Right atrium auricular region (tissue), 2 donors: ENCODE results near the gene TTC39A. TPM values are rescaled to one million over a fixed set of nuclear protein-coding genes. Genes with fewer than 3 reads are reported as not detected.

ENCODE experiments used
- DNase-seq: peaks from one replicate; pipeline ENCODE4 v3.0.0-alpha.2; 2019; ENCODE audit warnings: low spot score
- H3K27ac ChIP-seq, 2 donors: fragments of 200-600 bp; sonication (generic); 1 replicate in 1 of 2; 2 replicates in 1 of 2; pipeline ENCODE4 v1.5.1; 2016 to 2019
- H3K27me3 ChIP-seq, 2 donors: fragments of 200-600 bp; sonication (generic); one replicate each; pipeline versions ENCODE4 v1.5.1 to v1.6.0; 2017 to 2019
- H3K36me3 ChIP-seq: fragments of 200-600 bp; sonication (generic); one replicate; pipeline ENCODE4 v1.5.1; 2016
- H3K4me1 ChIP-seq, 2 donors: fragments of 200-600 bp; sonication (generic); one replicate each; pipeline versions ENCODE4 v1.5.1 to v1.6.0; 2017 to 2019
- H3K4me3 ChIP-seq, 2 donors: fragments of 200-600 bp; sonication (generic); 1 replicate in 1 of 2; 2 replicates in 1 of 2; pipeline ENCODE4 v1.5.1; 2017 to 2019; ENCODE audit warnings: mild to moderate bottlenecking in 1 of 2, moderate library complexity in 1 of 2
- H3K9me3 ChIP-seq, 2 donors: fragments of 200-600 bp; sonication (generic); one replicate each; pipeline ENCODE4 v1.5.1; 2019
- CTCF ChIP-seq, 2 donors: fragments of 200-600 bp; sonication (generic); IDR thresholded peaks; one replicate each; pipeline ENCODE4 v1.5.1; 2019; ENCODE audit warnings: antibody characterized with exemption in 2 of 2
- total RNA-seq, 2 donors: library from RNA; depleted of rRNA; stranded (reverse); fragments of >200 nt; gene quantifications; one replicate each; pipeline ENCODE4 v1.1.0, GENCODE V29; 2016

The TTC39A gene
- total RNA-seq, 2 donors from 2014 or later = 14.9 to 33.7 TPM

GRCh38 chr1:51308636-51309035 is 21.7 kb downstream of the TTC39A start:
- H3K4me3 ChIP-seq = no peak overlapping the region
- no peak for TF ChIP-seq CTCF (IDR thresholded peaks at IDR 0.05)
- H3K27ac ChIP-seq = no peak overlapping the region
- no peaks in the 10 kb centered on the region for H3K36me3 ChIP-seq
- H3K4me1 ChIP-seq = no peaks in the 10 kb centered on the region
- DNase-seq = no peak
- no peaks in the 10 kb centered on the region for H3K27me3 ChIP-seq
- no peaks in the 10 kb centered on the region for H3K9me3 ChIP-seq

DNA sequence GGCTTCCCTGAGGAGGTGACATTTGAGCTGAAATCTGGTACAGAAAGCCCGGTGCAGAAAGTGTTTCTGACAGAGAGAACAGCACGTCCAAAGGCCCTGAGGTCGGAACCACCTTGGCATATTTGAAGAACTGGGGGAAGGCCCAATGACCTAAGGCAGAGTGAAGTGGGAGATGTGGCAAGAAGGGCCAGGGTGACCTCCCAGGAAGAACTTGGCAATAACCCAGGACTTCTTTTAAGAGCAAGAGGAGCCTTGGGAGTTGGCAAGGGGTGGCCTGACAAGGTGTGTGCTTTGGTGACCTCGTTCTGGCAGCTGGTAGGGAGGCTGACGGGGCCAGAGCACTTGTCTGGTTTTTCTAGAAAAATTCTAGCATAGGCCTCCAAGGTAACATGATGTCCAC is 23.4 kb downstream of the TTC39A start:
- Histone ChIP-seq H3K4me3 (no peak overlapping the region), H3K36me3 (no peaks in the 10 kb centered on the region), H3K27me3 (no peaks in the 10 kb centered on the region), H3K27ac (no peak overlapping the region), H3K4me1 (no peaks in the 10 kb centered on the region), H3K9me3 (no peaks in the 10 kb centered on the region)
- TF ChIP-seq CTCF (IDR thresholded peaks at IDR 0.05) = no peak
- no peak for DNase-seq

DNA sequence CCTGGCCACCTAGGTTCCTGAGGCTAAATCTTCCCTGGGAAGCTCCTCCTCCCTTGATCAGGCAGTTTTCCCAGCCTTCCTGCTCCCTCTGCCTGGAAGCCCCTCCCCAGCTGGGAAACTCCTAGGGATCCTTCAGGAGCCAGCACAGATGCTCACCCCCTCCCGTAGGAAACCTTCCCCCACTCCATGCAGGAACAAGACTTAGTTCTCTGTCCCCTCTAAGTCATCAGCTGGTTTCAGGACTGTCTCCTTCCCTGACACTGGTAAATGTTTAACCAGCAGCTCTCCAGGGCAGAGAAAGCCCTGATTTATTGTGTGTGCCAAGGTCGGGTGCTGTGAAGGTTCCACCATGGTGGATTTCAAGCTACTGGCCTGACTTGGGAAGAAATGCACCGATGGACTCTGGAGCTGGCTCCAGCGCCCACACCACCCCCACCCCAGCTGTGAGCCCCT is 25.0 kb downstream of the TTC39A start:
- H3K4me3 ChIP-seq = no peak overlapping the region
- no peaks in the 10 kb centered on the region for H3K36me3 ChIP-seq
- TF ChIP-seq CTCF (IDR thresholded peaks at IDR 0.05) = no peak
- H3K27me3 ChIP-seq = no peaks in the 10 kb centered on the region
- no peak for DNase-seq
- H3K9me3 ChIP-seq = no peaks in the 10 kb centered on the region
- H3K27ac ChIP-seq = no peak overlapping the region
- H3K4me1 ChIP-seq = no peaks in the 10 kb centered on the region

DNA sequence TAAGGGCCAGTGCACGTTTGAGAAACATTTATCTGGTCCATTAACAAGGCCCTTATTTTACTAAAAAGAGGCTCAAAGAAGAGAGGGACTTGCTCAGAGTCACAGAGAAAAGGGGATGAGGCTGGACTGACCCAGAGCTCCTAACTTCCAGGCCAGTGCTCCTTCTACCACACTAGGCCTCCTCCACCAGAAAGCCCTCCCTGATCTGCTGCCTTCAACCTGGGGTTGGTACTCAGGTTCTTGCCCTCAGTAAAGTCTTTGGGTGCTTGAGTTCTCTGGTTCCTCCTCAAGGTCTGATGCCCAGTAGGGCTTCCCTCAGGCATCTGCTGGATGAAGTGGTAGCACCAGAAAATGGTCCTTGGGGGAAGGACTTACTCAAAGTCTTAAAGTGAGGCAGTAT is 26.0 kb downstream of the TTC39A start:
- no peak overlapping the region for H3K4me3 ChIP-seq
- H3K4me1 ChIP-seq = no peaks in the 10 kb centered on the region
- no peak for DNase-seq
- no peaks in the 10 kb centered on the region for H3K9me3 ChIP-seq
- H3K27me3 ChIP-seq = no peaks in the 10 kb centered on the region
- no peaks in the 10 kb centered on the region for H3K36me3 ChIP-seq
- H3K27ac ChIP-seq = no peak overlapping the region
- TF ChIP-seq CTCF (IDR thresholded peaks at IDR 0.05) = no peak

DNA sequence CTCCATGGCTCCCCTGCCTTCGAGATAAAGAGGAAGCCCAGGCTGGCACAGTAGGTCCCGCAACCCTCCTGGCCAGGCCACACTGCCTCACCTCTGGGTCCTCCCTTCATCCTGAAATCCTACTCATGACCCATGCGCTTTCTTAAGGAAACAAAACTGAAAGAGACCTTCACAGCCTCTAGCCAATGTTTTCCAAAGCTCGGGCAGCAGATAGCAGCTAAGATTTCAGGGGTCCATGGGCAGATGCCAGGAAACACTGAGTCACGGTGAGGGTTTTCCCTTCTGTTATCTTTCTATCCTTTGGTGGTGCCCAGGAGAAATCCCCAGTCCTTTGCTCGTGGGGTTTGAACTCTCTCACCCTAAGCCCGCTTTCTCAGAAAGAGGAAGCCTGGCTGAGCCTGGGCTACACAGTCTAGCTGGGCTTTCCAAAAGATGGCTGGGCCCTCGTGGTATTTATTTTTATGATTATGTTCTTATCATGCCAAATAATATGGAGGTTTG is 26.6 kb downstream of the TTC39A start:
- Histone ChIP-seq H3K9me3 (no peaks in the 10 kb centered on the region), H3K27ac (no peak overlapping the region), H3K4me3 (no peak overlapping the region), H3K27me3 (no peaks in the 10 kb centered on the region), H3K36me3 (no peaks in the 10 kb centered on the region), H3K4me1 (no peaks in the 10 kb centered on the region)
- DNase-seq = no peak
- TF ChIP-seq CTCF (IDR thresholded peaks at IDR 0.05) = no peak

DNA sequence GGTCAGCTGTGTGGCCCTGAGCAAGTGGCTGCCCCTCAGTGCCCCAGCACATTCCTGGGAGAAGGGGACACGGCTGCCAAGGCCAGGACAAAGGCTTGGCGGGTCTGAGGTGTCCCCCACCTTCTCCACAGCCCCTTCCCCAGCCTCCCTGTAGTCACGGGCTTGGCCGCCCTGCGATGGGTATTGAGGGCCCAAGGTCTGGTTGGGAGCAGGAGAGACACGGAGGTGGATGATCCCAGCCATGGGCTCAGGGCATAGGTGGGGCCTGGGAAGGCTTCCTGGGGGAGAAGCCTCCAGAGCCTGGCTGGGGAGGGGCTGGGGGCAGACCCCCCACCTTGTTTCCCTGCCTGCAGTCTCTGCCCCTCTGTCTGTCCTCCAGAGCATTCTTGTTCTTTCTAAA is 27.0 kb downstream of the TTC39A start:
- Histone ChIP-seq H3K4me3 (no peak overlapping the region), H3K4me1 (no peaks in the 10 kb centered on the region), H3K36me3 (no peaks in the 10 kb centered on the region), H3K27me3 (no peaks in the 10 kb centered on the region), H3K9me3 (no peaks in the 10 kb centered on the region), H3K27ac (no peak overlapping the region)
- no peak for DNase-seq
- TF ChIP-seq CTCF (IDR thresholded peaks at IDR 0.05) = no peak
